Stimulated activated CD4-positive, alpha-beta T cell treated with anti-CD3 and anti-CD28 coated beads, Interleukin-2, amount 100 ng/mL, for 48 hours (primary cell): ENCODE results near the gene OR51E1.

Source experiments
- DNase-seq, 2 donors: peaks; one replicate each; pipeline ENCODE4 v3.0.0-alpha.2; 2020

Gene OR51E1, protein sequence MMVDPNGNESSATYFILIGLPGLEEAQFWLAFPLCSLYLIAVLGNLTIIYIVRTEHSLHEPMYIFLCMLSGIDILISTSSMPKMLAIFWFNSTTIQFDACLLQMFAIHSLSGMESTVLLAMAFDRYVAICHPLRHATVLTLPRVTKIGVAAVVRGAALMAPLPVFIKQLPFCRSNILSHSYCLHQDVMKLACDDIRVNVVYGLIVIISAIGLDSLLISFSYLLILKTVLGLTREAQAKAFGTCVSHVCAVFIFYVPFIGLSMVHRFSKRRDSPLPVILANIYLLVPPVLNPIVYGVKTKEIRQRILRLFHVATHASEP

DNA sequence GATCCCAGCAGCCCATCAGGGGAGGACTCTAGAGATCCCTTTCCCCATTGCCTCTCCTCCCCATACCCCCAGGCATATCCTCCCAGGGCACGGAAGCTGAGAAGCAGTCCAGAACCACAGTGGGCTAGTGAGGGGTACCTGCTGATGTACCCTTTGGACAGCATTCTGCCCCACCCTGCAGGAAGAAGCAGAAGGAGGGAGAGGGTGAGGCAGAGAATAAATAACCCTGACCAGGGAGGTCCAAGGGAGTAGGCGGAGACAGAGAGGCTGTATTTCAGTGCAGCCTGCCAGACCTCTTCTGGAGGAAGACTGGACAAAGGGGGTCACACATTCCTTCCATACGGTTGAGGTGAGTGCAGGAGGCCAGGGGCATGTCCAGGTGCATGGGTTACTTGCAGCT, at the start of gene OR51E1:
Gene OR51E1, plus strand, starts transcription at position 301 of the 400 bp plus-strand sequence. CDS start 8,545 bp downstream, outside the sequence.
- DNase-seq, result no peak

DNA sequence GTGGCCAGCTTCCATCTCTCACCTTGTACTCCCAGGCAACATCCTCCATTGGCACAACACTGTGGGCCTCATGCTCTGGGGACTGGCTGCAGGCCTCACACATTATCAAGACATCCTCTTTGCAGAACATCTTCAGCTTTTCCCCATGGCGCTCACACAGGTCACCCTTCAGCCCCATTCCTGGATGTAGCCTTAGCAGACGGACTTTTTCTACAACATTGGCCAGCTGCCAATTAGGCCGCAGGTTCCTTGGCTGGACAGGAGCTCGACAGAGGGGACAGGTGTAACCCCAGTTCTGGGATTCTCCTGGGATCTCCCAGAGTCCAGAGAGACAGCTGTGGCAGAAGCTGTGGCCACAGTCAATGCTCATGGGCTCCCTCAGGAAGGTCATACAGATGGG, 38.7 kb upstream of the OR51E1 start:
- DNase-seq, result no peak

DNA sequence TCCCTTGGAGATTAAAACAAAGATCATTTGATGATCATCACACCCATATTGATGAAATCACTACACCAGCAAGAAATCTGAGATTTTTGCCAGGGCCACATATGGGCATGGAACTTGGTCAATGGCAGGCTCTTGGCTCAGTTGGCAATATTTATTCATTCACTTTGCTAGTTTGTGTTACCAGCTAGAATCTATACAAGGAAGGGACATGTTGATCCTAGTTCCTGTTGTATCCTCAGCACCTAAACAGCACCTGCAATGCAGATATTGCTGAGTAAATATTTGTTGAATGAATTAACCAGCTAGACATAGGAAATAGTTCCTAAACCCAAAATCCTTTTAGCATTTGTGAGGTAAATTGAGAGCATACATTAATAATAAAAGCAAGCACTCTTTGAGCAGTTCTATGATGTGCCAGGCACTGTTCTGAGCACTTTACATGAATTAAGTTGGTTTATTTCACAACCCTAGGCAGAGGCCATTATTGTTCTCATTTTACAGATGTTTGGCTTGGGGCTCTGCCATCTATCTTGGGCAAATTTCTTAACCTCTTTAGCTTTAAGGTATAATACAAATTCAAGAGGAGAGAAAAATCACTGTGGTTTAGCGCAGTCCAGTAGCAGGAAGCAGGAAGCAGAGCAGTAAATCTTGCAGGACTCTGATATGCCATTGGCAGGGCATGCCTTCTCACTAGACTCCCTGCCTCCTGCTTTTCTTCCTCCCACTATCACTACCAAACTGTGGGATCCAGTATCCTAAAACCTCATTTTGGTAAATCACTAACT, 37.4 kb upstream of the OR51E1 start:
- no peak for DNase-seq

DNA sequence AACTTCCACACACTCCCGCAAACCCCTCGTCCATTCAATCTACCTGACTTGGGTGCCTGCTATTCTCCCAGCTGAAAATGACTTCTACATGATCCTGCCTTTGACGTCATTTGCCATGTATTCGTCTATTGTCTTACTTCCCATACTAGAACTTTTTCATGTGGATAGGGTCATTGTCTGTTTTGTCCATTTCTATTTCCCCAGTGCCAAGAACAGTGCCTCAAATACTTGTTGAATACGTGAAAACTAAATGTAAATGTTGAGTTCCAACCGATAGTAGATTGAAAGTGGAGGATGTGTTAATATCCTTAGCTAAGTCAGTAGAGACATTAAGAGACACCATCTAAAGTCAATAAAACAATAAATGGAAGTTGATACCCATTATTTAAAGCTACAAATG, 36.7 kb upstream of the OR51E1 start:
- DNase-seq, result no peak

DNA sequence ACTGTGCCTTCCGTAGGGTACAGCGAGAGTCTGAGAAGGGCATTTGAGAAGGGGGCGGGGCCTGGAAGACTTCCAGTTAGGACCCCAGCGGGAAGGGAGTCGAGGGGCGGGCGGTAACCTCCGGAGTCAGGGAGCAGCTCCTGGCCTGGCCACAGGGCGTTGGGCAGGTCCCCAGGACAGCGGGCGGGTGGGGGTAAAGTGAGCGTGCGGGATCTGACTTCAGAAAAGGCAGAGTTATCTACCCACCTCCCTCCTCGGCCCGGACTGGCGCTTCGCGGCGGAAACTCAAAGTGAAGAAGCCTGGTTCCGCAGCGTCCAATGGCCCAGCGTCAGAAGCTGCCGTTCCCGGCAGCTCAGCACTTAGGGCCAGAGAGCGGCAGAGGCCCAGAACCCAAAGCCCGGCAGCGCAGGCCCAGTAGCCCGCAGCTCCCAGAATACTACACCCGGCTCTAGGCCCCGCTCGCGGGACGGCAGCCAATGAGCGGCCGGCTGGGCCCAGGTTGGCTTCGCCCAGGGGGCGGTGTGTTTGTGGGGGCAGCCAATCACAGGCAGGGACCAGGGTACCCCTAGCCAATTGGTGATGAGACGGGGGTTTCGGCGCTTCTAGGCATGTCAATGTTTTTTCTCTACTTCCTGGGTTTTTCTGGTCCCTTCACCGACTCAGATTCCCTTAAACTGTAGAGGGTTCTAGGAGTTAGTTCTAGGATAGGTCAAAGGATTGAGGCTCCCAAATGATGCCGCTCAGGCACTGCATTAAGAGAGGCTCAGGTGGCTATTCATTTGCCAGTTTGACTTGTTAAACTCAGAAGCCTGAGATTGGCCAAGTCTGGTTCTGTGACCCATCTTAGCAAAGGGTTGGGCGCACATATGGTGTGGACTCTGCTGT, 35.8 kb upstream of the OR51E1 start, which contains the start of gene TRIM68:
Gene TRIM68, minus strand, starts transcription at position 451 of the 886 bp plus-strand sequence. CDS start 2,727 bp downstream, outside the sequence.
- DNase-seq, result peak; percentile 87 to 89

DNA sequence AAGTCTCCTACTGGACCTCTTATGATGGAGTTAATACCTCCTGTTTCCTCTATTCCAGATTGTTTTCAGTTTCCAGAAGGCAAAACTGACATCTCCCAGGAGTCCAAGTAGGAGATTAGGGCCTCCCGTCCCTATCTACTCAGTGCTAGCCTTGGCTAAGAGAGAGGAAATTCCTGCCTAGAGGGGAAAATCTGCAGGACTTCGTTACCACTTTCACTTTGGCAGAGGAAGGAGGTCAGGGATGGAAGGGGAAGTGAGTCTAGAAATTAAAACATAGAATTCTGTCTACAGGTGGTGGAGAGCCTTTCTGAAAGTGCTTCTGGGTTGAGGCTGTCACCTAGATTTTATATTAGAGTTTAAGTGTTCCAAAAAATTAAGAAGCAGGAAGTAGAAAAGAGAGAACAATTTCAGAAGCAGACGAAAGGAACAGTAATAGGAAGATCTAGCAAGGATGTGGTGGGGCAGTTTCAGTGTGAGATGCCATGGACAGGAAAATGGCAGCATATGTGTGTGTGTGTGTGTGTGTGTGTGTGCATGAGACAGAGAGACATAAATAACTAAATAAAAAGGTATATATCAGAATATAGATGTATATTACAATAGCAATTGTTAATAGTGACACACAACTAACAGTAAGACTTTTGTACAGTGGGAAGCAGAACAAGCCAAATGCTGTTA, 33.4 kb upstream of the OR51E1 start:
- no peak for DNase-seq

DNA sequence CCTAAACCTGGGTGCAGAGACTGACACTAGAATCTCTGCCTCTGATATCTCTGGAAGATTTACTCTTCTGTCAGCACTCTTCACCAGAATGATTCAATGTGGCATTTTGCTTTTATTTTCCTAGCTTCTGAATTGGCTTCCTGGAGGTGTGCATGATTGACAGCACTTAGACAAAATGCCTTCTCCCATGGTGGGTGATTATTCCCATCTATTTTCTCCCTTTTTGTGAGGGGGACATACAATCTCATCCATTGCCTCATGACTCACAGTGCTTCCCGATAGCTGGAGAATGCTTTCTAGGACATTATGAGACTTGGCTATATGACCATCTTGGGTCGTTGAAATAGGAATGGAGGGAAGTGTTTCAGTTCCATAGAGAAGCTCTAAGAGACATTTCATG, 31.8 kb upstream of the OR51E1 start:
- no peak for DNase-seq

DNA sequence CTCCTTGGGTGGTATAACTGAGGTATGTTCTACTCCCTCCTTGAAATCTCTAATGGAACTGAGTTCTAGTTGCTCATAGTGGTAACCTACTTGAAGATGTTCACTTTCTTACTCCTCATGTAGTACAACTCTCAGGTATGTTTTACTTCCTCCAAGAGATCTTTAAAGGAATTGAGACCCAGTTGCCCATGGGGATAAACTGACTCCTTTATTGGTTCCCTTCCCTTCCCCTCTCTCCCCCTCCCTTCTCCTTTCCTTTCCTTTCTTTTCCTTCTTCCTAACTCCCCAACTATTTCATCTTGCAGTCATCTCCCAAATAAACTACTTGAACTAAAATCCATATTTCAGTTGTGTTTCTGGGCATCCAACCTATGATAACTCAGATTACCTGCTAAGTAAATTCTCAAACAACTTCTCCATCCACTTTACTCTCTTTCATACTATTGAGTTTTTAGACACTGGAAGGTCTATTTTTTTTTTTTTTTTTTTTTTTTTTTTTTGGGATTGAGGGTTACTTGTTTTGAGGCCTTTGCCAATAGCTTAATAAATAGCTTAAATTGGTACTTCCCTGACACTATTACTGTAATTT, 27.8 kb upstream of the OR51E1 start:
- no peak for DNase-seq

DNA sequence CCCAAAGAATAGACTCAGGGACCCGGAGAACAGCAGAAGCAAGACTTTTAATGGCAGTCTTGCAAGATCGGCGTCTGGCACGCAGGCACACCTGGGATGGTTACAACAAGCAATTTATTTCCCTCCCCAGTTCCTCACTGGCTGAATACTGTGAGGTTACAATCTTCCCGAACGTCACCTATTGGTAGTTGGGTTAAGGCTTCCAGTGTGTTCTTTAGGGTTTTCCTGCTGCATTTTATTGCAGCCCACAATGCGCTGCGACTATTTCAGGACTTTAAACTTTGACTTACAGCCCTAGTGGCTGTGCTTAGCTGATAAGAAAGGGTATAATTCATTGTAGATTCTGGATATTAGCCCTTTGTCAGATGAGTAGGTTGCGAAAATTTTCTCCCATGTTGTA, 24.3 kb upstream of the OR51E1 start:
- DNase-seq, result no peak

DNA sequence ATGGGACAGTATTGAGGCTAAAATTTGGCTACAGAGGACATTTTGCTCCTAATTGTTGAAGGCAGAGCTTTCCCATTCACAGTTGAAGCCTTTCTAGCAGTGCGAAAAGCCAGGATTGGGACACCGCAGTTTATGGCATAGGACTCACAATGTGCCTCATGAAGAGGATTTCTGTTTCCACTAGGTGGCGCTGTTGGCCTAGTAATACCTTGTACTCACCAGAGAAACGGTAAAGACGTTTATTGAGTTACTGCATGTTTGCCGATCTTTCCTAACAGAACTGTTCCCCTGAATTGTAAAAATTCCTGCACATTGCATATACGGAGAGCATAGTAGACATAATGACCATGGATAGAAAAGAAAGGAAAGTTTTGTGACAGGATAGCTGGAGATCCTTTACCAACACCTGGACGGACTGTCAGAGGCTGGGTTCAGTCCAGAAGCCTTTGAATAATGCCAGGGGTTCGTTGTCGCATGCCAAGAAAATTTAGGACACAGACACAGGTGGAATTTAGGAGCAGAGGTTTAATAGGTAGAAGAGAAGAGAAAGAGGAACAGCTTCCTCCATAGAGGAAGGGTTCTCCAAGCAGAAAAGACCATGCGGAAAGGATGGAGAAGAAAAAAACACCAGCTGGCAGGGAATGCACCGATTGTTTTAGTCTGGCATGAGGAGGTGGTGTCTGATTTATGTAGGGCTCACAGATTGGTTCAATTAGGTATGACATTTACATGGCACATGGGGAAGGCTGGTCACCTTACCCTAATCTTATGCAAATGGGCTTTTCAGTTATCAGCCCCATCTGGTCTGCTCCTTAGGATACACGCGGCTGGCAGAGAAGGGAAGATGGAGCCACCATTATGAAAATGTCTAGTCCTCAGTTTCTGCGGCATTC, 17.3 kb upstream of the OR51E1 start:
- peak; percentile 55 to 61 for DNase-seq

DNA sequence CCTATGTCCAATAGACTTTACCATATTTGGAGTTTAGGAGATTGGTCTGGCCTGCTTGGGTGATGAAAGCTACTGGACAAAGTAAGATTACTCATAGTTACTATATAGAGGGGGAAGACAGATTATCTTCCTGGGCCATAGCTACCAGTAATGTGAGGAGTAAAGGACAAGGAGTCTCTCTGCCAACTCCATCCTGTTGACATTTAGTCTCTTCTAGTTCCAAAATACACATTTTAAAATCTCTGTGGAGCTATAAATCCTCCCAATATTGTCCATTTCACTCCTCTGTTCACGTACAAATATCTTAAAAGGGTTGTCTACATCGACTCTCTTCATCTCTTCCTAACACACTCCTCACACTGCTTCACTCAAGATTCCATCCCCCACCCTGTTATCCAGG, 7.6 kb upstream of the OR51E1 start:
- no peak for DNase-seq

DNA sequence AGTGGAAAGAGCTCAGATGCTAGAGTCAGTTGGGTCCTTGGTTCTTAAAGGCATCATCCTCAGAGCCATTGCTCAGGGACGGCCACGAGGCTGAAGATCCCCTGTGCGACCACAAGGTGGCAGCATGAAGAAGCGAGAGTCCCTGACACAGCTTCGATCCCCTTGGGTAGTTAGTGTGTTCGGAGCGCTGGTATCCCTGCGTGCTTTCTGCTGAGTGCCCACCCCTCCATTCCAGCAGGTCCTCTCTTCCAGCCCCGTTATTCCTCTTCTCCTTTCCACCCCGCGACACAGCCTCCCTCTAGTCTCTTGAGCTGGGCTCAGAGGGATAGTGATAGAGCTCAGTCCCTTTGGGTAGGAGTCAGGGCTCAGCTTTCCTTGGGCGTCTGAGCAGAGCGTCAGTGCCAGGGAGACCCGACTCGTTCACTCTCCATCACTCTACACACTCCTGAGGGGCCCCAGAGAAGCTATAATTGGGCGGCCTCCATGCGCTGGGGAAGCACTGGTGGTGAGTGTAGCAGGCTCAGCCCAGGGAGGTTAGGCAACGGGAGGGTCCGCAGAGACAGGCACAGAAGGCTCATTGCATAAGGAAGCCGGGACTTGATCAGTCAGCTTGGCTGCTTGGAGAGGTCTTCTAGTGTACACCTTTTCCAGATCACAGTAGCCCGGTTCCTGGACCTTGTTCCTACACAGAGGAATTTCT, 6.7 kb upstream of the OR51E1 start, which contains the start of gene OR51D1:
Gene OR51D1, plus strand, starts transcription at position 516 of the 700 bp plus-strand sequence. CDS start 2,314 bp downstream, outside the sequence.
- peak; percentile 66 to 68 for DNase-seq

DNA sequence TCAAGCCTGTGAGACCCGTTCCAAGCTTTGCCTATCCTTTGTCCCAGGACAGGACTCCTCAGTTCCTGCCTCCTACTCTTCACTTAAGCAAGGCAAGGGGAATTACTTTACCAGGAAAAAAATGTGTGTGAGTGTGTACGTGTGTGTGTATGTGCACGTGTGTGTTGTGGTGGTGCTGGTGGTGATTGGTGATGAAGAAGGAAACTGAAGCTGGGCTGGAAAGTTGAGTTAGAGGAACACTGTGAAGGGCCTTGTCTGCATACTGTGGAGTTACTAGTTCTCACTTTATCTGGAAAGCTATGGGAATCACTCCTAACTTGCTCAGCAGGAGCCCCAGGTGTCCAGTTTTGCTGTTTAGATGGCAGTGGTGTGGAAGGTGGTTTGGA, 6.1 kb upstream of the OR51E1 start:
- DNase-seq, result no peak

DNA sequence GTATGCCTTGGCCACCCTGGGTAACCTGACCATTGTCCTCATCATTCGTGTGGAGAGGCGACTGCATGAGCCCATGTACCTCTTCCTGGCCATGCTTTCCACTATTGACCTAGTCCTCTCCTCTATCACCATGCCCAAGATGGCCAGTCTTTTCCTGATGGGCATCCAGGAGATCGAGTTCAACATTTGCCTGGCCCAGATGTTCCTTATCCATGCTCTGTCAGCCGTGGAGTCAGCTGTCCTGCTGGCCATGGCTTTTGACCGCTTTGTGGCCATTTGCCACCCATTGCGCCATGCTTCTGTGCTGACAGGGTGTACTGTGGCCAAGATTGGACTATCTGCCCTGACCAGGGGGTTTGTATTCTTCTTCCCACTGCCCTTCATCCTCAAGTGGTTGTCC, 3.9 kb upstream of the OR51E1 start:
- no peak for DNase-seq

DNA sequence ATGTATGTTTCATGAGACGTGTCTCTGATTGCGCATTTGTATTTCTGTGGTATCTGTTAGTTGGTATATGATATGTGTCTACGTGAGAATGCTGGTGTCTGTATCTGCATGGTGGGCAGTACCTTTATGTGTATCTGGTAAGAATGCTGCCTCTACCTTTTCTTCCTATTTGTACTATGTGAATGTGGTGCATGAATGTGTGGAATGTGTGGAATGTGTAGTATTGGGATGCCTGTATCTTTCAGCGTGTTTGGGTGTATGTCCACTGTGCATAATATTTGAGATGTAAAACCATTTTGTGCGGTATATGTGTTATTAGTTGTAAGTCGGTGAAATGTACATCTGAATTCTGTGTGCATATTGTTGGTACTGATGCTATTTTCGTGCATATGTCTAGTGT, 2.3 kb upstream of the OR51E1 start:
- DNase-seq, result no peak

DNA sequence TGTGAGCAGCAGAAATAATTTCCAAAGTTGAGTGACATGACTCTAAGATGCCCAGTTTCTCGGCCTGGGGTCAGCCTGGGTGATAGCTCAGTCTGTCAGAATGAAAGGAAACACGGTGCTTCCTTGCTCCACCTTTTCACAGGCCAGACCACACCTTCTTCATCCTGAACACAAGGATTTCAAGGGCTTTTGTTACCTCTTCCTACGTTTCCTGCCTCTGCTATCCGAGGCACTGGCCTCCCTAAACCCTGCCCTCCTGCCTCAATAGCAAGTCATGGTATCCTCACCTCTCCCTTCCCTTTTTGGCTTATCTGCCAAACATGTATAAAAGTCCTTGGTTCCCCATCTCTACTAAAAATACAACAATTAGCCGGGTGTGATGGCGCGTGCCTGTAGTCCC, 1.7 kb upstream of the OR51E1 start:
- DNase-seq, result no peak

DNA sequence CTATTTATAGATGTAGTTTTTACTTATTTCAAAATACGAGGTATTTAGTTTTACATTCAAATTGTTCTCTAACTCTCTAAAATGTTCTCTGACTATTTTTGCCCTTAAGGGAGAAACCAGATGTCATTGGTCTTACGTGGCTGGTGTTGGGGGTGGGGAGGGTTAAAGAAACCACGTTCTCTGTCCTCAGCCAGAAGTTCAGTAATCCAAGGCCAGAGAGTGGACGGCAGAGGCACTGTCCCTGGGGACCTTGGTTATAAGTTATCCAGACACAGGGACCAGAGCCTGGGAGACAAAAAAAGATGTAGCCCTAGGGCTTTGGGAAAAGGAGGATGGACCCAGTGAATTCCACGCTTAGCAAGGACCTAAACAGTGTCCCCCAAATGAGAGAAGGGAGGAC, 706 bp upstream of the OR51E1 start:
- DNase-seq, result no peak

DNA sequence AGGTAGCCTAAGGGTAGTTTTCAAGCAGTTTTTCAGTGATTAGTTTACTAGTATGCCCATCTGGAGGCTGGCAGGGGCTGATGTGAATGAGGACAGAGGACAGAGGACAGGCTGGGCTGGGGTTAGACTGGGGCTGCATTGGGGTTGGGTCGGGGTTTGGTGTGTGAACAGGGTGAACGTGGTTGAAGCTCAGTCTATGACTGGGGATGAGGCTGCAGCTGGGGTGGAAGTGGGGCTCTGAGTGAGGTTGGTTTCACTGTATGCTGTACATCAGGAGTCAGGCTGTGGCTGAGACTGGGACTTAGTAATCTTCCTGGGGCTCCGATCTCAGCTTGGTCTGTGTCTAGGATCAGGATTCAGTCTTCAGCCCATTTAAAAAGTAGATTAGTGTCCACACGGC, 451 bp downstream of the OR51E1 start:
- no peak for DNase-seq

DNA sequence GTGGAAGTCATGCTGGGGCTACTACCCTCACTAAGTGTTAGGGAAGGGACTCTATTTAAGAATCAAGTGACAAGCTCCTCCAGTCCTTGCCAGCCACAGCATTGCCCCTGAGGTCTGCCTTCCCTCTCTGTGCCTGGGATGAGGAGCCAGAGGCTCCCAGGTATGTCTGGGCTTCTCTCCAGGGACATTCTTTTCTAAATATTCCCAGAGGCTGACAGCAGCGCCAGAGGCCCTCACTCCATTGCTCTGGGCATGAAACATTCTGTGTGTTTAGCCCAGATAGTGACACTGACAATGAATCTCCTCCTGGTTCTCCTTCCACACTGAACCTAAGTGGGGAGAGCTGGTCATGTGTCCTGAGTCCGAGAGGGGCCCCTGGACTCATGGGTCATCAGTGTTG, 2.2 kb downstream of the OR51E1 start:
- DNase-seq, result no peak

DNA sequence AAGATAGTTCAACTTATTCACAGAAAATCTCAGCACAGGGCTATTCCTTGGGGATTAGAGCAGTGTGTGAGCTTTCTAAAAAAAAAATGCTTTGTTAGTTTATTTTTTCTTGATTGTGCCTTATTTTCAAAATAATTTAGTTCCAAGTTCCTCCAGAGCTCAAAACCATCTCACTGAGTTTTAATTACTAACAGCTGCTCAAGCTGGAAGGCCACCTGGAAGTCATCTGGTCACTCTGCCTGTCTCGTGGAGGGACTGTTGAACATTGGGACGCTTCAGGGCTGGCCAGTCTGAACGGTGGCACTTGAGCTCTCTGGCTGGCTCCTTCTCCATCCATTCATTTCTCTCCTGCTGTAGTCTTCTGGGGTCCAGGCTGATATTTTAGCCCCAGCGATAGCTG, 4.0 kb downstream of the OR51E1 start:
- no peak for DNase-seq
